Dedifferentiated amniotic fluid mesenchymal stem cell (primary cell): ENCODE measurements around the gene SLC6A5.

ENCODE experiments used
- DNase-seq: peaks from one replicate; pipeline ENCODE4 v3.0.0-alpha.2; 2016; ENCODE audit errors: extremely low spot score

SLC6A5 gene

GRCh38 chr11:20668844-20669819, 69.7 kb downstream of the SLC6A5 start, which contains the start of gene NELL1:
Gene NELL1 (plus strand): TSS chr11:20669586.
- no peak for DNase-seq

- no peak for DNase-seq
Observed at GRCh38 chr11:20669820-20670684, 70.6 kb downstream of the SLC6A5 start.

DNA sequence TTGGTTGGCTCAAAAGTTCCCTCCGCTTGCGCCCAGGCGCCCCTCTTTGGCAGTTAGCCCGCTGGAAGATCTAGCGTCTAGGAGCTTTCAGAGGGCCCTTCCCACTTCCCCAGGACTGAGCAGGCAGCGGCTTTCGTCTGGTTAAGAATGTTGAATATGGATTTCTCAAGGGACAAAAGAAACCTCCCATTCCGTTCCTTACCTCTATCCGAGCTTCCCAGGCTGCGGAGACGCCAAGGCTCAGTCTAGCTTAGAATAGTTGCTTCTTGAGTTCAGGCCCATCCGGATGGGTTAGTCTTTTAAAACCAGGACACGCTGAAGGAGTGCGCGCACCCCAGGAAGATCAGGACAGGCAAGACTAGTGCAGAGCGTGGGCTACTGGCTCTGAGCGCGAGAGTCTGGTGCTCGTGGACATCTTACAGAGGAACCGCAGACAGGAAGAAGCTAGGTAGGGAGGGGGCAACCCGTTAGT, 71.6 kb downstream of the SLC6A5 start:
- DNase-seq = no peak

DNA sequence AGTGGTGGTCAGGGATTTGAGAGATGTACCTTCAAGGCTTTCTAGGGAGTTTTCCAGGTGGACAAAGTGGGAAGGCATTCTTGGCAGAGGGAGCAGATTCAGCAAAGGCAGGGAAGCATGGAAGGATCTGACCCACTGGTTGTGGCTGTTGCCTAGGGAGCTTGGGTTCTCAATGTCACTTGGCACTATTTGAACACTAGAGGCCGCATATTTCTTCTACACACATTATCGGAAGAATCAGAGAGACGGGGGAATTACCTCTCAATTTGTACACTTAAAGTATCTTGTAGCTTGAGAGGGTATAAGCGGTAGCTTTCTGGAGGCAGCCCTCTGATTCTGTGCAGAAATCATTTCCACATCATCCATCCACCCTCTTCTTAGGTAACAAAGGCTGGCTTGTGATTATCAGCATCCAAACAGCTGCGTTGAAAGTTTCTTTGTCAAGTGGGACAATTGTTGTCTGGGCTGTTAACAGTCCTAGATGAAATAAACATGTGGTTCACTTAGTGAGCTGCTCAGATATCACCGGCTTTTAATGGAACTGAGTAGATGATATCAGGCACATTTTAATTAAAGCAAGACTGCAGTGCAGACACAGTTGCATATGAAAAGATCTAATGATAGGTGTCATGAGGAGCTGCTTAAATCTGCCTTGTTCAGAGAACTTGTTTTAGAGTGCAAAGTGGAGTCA, 72.6 kb downstream of the SLC6A5 start:
- no peak for DNase-seq

- DNase-seq = no peak
Observed at GRCh38 chr11:20672575-20672974, 73.2 kb downstream of the SLC6A5 start.

GRCh38 chr11:20676658-20677057, 77.2 kb downstream of the SLC6A5 start:
- DNase-seq = no peak

DNA sequence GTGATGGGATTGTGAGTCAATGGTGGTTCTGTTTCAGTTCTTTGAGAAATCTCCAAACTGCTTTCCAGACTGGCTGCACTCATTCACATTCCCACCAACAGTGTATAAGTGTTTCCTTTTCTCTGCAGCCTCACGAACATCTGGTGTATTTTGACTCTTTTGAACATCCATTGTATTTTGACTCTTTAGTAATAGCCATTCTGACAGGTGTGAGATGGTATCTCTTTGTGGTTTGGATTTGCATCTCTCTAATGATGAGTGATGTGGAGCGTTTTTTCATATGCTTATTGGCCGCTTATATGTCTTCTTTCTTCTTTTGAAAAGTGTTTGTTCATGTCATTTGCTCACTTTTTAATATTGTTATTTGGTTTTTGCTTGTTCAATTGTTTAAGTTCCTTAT, 89.4 kb downstream of the SLC6A5 start:
- no peak for DNase-seq

DNA sequence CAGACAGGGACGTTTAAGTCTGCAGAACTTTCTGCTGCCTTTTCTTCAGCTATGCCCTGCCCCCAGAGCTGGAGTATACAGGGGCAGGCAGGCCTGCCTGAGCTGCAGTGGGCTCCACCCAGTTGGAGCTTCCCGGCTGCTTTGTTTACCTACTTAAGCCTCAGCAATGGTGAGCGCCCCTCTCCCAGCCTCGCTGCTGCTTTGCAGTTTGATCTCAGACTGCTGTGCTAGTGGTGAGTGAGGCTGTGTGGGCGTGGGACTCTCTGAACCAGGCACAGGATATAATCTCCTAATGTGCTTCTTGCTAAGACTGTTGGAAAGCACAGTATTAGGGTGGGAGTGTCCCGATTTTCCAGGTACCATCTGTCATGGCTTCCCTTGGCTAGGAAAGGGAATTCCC, 108.5 kb downstream of the SLC6A5 start:
- no peak for DNase-seq
